IMR-90 (cell line): ENCODE results near the gene NEU1. TPM values are rescaled to one million over a fixed set of nuclear protein-coding genes. Genes with fewer than 3 reads are reported as not detected.

Source experiments
- ATAC-seq: fragments of 200-7000 bp; cut with Tn5 transposase; 2 replicates; pipeline ENCODE4 v1.9.1; 2020; ENCODE audit warnings: low read depth, mild to moderate bottlenecking, moderate library complexity
- BruUV-seq: library from RNA; stranded (reverse); fragments of 400-500 nt; replicated peaks from 2 replicates; lab custom pipeline; 2021; lab: Mats Ljungman, UMichigan
- CTCF ChIA-PET: fragments of 300-600 bp; formaldehyde crosslinking; extraction: SDS; loops from one replicate; lab custom pipeline; 2021; ENCODE audit warnings: antibody characterized with exemption; lab: Yijun Ruan, JAX
- POLR2A ChIA-PET: fragments of 300-600 bp; sonication (Branson Sonifier 250); formaldehyde crosslinking; loops from one replicate; lab custom pipeline; 2022; ENCODE audit warnings: antibody characterized with exemption; ENCODE audit not compliant: unreplicated experiment; lab: Charles Lee
- DNase-seq: peaks from one replicate; pipeline ENCODE4 v3.0.0; 2013
- H2AFZ ChIP-seq: replicated peaks from 2 replicates; pipeline ENCODE3; 2013; ENCODE audit warnings: low read length, mild to moderate bottlenecking; ENCODE audit not compliant: poor library complexity
- H2AK5ac ChIP-seq: 2 replicates; pipeline ENCODE4 v1.6.1; 2013; ENCODE audit warnings: low read depth, low read length, inconsistent platforms
- H2AK9ac ChIP-seq: replicated peaks from 2 replicates; pipeline ENCODE3; 2013; ENCODE audit warnings: mild to moderate bottlenecking, low read depth, low read length, moderate library complexity; ENCODE audit not compliant: poor library complexity
- H2BK120ac ChIP-seq: 2 replicates; pipeline ENCODE4 v1.6.1; 2013; ENCODE audit warnings: low read depth, low read length, inconsistent platforms
- H2BK15ac ChIP-seq: 3 replicates; pipeline ENCODE4 v1.6.1; 2013; ENCODE audit warnings: low read depth, low read length, inconsistent platforms
- H2BK20ac ChIP-seq: 2 replicates; pipeline ENCODE4 v1.6.1; 2013; ENCODE audit warnings: low read depth, mild to moderate bottlenecking, inconsistent platforms, low read length, moderate library complexity
- H2BK5ac ChIP-seq: 2 replicates; pipeline ENCODE4 v1.6.1; 2013; ENCODE audit warnings: mild to moderate bottlenecking, low read depth, low read length, inconsistent platforms; ENCODE audit not compliant: poor library complexity, severe bottlenecking
- H3K14ac ChIP-seq: replicated peaks from 2 replicates; pipeline ENCODE4 v1.6.1; 2013; ENCODE audit warnings: low read depth, low read length, inconsistent platforms
- H3K18ac ChIP-seq: 2 replicates; pipeline ENCODE4 v1.6.1; 2013; ENCODE audit warnings: low read depth, low read length, control low read depth
- H3K23ac ChIP-seq: 2 replicates; pipeline ENCODE4 v1.6.1; 2013; ENCODE audit warnings: low read depth, low read length, inconsistent platforms
- H3K27ac ChIP-seq: 2 replicates; pipeline ENCODE4 v1.5.1; 2013; ENCODE audit warnings: mild to moderate bottlenecking, control low read depth, low read length; ENCODE audit not compliant: insufficient read depth
- H3K27me3 ChIP-seq: 2 replicates; pipeline ENCODE4 v1.6.1; 2013; ENCODE audit warnings: low read length; ENCODE audit not compliant: control insufficient read depth, insufficient read depth
- H3K36me3 ChIP-seq: 2 replicates; pipeline ENCODE4 v1.6.1; 2013; ENCODE audit warnings: low read length, mixed read lengths; ENCODE audit not compliant: control insufficient read depth, insufficient read depth
- H3K4ac ChIP-seq: 2 replicates; pipeline ENCODE4 v1.6.1; 2013; ENCODE audit warnings: low read depth, low read length, inconsistent platforms
- H3K4me1 ChIP-seq: 2 replicates; pipeline ENCODE4 v1.6.1; 2013; ENCODE audit warnings: low read length, mixed read lengths; ENCODE audit not compliant: control insufficient read depth, insufficient read depth
- H3K4me2 ChIP-seq: 2 replicates; pipeline ENCODE4 v1.6.1; 2013; ENCODE audit warnings: low read depth, mild to moderate bottlenecking, control low read depth, low read length, moderate library complexity
- H3K4me3 ChIP-seq: 2 replicates; pipeline ENCODE4 v1.5.1; 2013; ENCODE audit warnings: low read depth, mild to moderate bottlenecking, control low read depth, low read length, moderate library complexity; ENCODE audit not compliant: insufficient read depth
- H3K56ac ChIP-seq: 2 replicates; pipeline ENCODE4 v1.6.1; 2013; ENCODE audit warnings: low read length, inconsistent platforms; ENCODE audit not compliant: insufficient read depth; ENCODE audit errors: extremely low read depth
- H3K79me1 ChIP-seq, 2 experiments: 2 replicates each; pipeline ENCODE4 v1.6.1; 2013; ENCODE audit warnings: low read length in 2 of 2, inconsistent platforms in 1 of 2, low read depth in 1 of 2
- H3K9ac ChIP-seq: 2 replicates; pipeline ENCODE4 v1.6.1; 2013; ENCODE audit warnings: low read depth, low read length, control low read depth
- H3K9me1 ChIP-seq: 2 replicates; pipeline ENCODE4 v1.6.1; 2013; ENCODE audit warnings: low read length, inconsistent platforms; ENCODE audit not compliant: insufficient read depth
- H3K9me3 ChIP-seq: 2 replicates; pipeline ENCODE4 v1.6.1; 2013; ENCODE audit warnings: low read length; ENCODE audit not compliant: control insufficient read depth, insufficient read depth
- H4K20me1 ChIP-seq: 2 replicates; pipeline ENCODE4 v1.6.1; 2013; ENCODE audit warnings: low read length, inconsistent platforms; ENCODE audit not compliant: insufficient read depth
- H4K5ac ChIP-seq: 2 replicates; pipeline ENCODE4 v1.6.1; 2013; ENCODE audit warnings: mild to moderate bottlenecking, low read depth, low read length, control low read depth
- H4K8ac ChIP-seq, 2 experiments: 2 replicates each; pipeline ENCODE4 v1.6.1; 2013; ENCODE audit warnings: low read depth in 2 of 2, low read length in 2 of 2, control low read depth in 1 of 2, inconsistent platforms in 1 of 2
- H4K91ac ChIP-seq: 2 replicates; pipeline ENCODE4 v1.6.1; 2013; ENCODE audit warnings: low read depth, low read length, inconsistent platforms; ENCODE audit not compliant: insufficient read depth
- BHLHE40 ChIP-seq: fragments of 150-350 bp; IDR thresholded peaks from 2 replicates; pipeline ENCODE4 v1.6.1; 2016; ENCODE audit warnings: mild to moderate bottlenecking, low read depth, low read length
- CEBPB ChIP-seq: IDR thresholded peaks from 2 replicates; pipeline ENCODE4 v1.6.1; 2012; ENCODE audit warnings: low read depth, low read length, improper control_type of control experiment
- CHD1 ChIP-seq: IDR thresholded peaks from 2 replicates; pipeline ENCODE4 v1.6.1; 2012; ENCODE audit warnings: low read depth, low read length, improper control_type of control experiment
- FOS ChIP-seq: fragments of 150-350 bp; IDR thresholded peaks from 2 replicates; pipeline ENCODE4 v1.6.1; 2016; ENCODE audit warnings: low read depth, low read length
- MAFK ChIP-seq: IDR thresholded peaks from 2 replicates; pipeline ENCODE4 v1.6.1; 2012; ENCODE audit warnings: low read depth, low read length, improper control_type of control experiment
- MAZ ChIP-seq: IDR thresholded peaks from 2 replicates; pipeline ENCODE4 v1.6.1; 2012; ENCODE audit warnings: low read depth, mild to moderate bottlenecking, low read length, improper control_type of control experiment, moderate library complexity, borderline replicate concordance
- MXI1 ChIP-seq: IDR thresholded peaks from 2 replicates; pipeline ENCODE4 v1.6.1; 2012; ENCODE audit warnings: low read depth, mild to moderate bottlenecking, low read length, moderate library complexity, borderline replicate concordance
- NFE2L2 ChIP-seq: fragments of 150-350 bp; IDR thresholded peaks from 2 replicates; pipeline ENCODE4 v1.6.1; 2016; ENCODE audit warnings: low read depth, mild to moderate bottlenecking, low read length
- POLR2A ChIP-seq: IDR thresholded peaks from 2 replicates; pipeline ENCODE4 v1.6.1; 2012; ENCODE audit warnings: mild to moderate bottlenecking, low read depth, low read length
- RAD21 ChIP-seq: IDR thresholded peaks from 2 replicates; pipeline ENCODE4 v1.6.1; 2012; ENCODE audit warnings: low read length, improper control_type of control experiment
- RCOR1 ChIP-seq: IDR thresholded peaks from 2 replicates; pipeline ENCODE4 v1.6.1; 2012; ENCODE audit warnings: mild to moderate bottlenecking, low read length, improper control_type of control experiment; ENCODE audit not compliant: insufficient replicate concordance
- RFX5 ChIP-seq: IDR thresholded peaks from 2 replicates; pipeline ENCODE4 v1.8.0; 2012; ENCODE audit warnings: low read depth, mild to moderate bottlenecking, low read length, moderate library complexity
- SMC3 ChIP-seq: fragments of 150-350 bp; IDR thresholded peaks from 2 replicates; pipeline ENCODE4 v1.6.1; 2016; ENCODE audit warnings: low read depth, mild to moderate bottlenecking, antibody characterized with exemption, low read length, moderate library complexity
- WGBS, 2 experiments: methylation state at CpG; one replicate each; pipeline versions ENCODE4 v1.1.5 to v1.1.7; 2013; ENCODE audit warnings: missing lambda C conversion rate in 2 of 2; ENCODE audit not compliant: insufficient read length in 1 of 2; ENCODE audit errors: extremely low coverage in 2 of 2; 5-methylcytosine and 5-hydroxymethylcytosine counted together
- dilution Hi-C: fragments of 300-500 bp; cut with HindIII; formaldehyde crosslinking; loops from one replicate; pipeline ENCODE4 v1.14.3; 2018; ENCODE audit warnings: low sequenced_read_pairs; ENCODE audit not compliant: unreplicated experiment
- in situ Hi-C: fragments of 300-500 bp; cut with MboI; formaldehyde crosslinking; loops from 3 replicates; pipeline ENCODE4 v1.14.3; 2019; ENCODE audit warnings: low sequenced_read_pairs, inconsistent platforms, mixed read lengths
- intact Hi-C: fragments of 100-400 bp; cut with micrococcal nuclease; formaldehyde crosslinking; loops from 2 replicates; pipeline ENCODE4 v1.10.0; 2022
- polyA plus RNA-seq, 3 experiments: library from polyadenylated mRNA; depleted of rRNA; stranded (reverse); fragments of >200 nt; gene quantifications; 2 replicates each; pipeline ENCODE4 v1.2.3, GENCODE V29; 2012; ENCODE audit warnings: low replicate concordance in 1 of 3
- total RNA-seq: library from RNA; depleted of rRNA; stranded (reverse); fragments of >200 nt; gene quantifications from 2 replicates; pipeline ENCODE4 v1.2.3, GENCODE V29; 2012
- TF ChIP-seq, protein P1 (sequence below): fragments of 150-350 bp; IDR thresholded peaks from 2 replicates; pipeline ENCODE4 v1.6.1; 2016; ENCODE audit warnings: low read depth, mild to moderate bottlenecking, low read length, moderate library complexity, borderline replicate concordance
- TF ChIP-seq, protein P2 (sequence below): conservative IDR thresholded peaks from 2 replicates; pipeline ENCODE4 v1.5.1; 2012; ENCODE audit warnings: mild to moderate bottlenecking, low read depth, low read length, improper control_type of control experiment
- TF ChIP-seq, protein P3 (sequence below): fragments of 150-350 bp; IDR thresholded peaks from 2 replicates; pipeline ENCODE4 v1.6.1; 2017; ENCODE audit warnings: mild to moderate bottlenecking, antibody characterized with exemption, low read length, low read depth

The NEU1 gene
- total and polyA plus RNA-seq, 2 of the 4 experiments (the other 2 are of a cell fraction), result 28.5 to 36.2 TPM

DNA sequence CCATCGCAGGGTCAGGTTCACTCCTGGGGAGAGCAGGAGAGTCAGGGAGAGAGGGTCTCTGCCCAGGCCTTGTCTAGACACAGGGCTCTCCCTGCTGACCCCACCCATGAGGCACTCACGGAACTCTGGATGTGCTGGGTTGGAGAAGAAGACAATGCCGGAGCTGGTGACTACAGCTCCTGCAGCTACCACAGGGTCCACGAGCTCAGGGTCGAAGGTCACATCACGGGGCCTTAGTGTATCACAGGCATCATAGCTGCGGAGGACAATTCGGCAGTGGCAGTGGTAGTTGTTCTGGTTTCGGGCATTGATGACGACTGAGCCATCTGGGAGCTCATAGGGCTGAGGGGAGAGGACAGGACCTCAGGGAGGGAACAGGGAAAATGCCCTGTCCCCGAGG, 2.7 kb downstream of the NEU1 start:
- Histone ChIP-seq H2BK15ac (no peak overlapping the region), H4K8ac (no peak overlapping the region), H3K4ac (no peak overlapping the region), H2AK9ac (no peak overlapping the region), H3K36me3 (peaks cover 23% of the 10 kb centered on the region), H3K4me1 (peaks cover 4% of the 10 kb centered on the region), H4K91ac (no peak overlapping the region), H2AK5ac (no peak overlapping the region), H3K18ac (no peak overlapping the region), H3K4me2 (no peak overlapping the region), H2BK20ac (no peak overlapping the region), H3K14ac (no peak overlapping the region), H2BK5ac (no peak overlapping the region), H3K79me1 (peaks cover 7 to 20% of the 10 kb centered on the region in 2 experiments; a peak in 2 of 4 replicates), H3K9me1 (peaks cover 2% of the 10 kb centered on the region; the same call in 1 of the 2 replicates), H3K9ac (no peak overlapping the region), H2BK120ac (no peak overlapping the region), H3K23ac (no peak overlapping the region), H4K20me1 (no peaks in the 10 kb centered on the region), H3K27ac (no peak overlapping the region), H3K27me3 (no peaks in the 10 kb centered on the region), H3K9me3 (no peaks in the 10 kb centered on the region), H3K56ac (no peak overlapping the region), H4K5ac (no peak overlapping the region), H2AFZ (no peak overlapping the region), H3K4me3 (no peak overlapping the region)
- dilution Hi-C loops, result no loop called here
- CTCF ChIA-PET, result no interaction called here
- in situ Hi-C loops, result no loop called here
- intact Hi-C loops, result no loop called here
- no TSS peak for BruUV-seq
- WGBS, 2 experiments, result 91% methylated on average over 9 of the region's 11 CpGs; no CpG with 5 or more reads in 1 of the 2 experiments
- no peak for ATAC-seq
- no peak for DNase-seq
- no peak for TF ChIP-seq CEBPB
- no peak for TF ChIP-seq POLR2A
- TF ChIP-seq FOS, result no peak
- TF ChIP-seq MAFK, result no peak
- no peak for TF ChIP-seq RCOR1
- no peak for TF ChIP-seq SMC3
- no peak for TF ChIP-seq MAZ
- TF ChIP-seq NFE2L2, result no peak
- TF ChIP-seq BHLHE40, result no peak
- TF ChIP-seq RFX5, result no peak
- no peak for TF ChIP-seq RAD21
- no peak for TF ChIP-seq CHD1
- no peak for TF ChIP-seq MXI1
- TF ChIP-seq, protein P1, sequence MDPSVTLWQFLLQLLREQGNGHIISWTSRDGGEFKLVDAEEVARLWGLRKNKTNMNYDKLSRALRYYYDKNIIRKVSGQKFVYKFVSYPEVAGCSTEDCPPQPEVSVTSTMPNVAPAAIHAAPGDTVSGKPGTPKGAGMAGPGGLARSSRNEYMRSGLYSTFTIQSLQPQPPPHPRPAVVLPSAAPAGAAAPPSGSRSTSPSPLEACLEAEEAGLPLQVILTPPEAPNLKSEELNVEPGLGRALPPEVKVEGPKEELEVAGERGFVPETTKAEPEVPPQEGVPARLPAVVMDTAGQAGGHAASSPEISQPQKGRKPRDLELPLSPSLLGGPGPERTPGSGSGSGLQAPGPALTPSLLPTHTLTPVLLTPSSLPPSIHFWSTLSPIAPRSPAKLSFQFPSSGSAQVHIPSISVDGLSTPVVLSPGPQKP, result no peak
- TF ChIP-seq, protein P2, sequence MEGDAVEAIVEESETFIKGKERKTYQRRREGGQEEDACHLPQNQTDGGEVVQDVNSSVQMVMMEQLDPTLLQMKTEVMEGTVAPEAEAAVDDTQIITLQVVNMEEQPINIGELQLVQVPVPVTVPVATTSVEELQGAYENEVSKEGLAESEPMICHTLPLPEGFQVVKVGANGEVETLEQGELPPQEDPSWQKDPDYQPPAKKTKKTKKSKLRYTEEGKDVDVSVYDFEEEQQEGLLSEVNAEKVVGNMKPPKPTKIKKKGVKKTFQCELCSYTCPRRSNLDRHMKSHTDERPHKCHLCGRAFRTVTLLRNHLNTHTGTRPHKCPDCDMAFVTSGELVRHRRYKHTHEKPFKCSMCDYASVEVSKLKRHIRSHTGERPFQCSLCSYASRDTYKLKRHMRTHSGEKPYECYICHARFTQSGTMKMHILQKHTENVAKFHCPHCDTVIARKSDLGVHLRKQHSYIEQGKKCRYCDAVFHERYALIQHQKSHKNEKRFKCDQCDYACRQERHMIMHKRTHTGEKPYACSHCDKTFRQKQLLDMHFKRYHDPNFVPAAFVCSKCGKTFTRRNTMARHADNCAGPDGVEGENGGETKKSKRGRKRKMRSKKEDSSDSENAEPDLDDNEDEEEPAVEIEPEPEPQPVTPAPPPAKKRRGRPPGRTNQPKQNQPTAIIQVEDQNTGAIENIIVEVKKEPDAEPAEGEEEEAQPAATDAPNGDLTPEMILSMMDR, result no peak
- TF ChIP-seq, protein P3, sequence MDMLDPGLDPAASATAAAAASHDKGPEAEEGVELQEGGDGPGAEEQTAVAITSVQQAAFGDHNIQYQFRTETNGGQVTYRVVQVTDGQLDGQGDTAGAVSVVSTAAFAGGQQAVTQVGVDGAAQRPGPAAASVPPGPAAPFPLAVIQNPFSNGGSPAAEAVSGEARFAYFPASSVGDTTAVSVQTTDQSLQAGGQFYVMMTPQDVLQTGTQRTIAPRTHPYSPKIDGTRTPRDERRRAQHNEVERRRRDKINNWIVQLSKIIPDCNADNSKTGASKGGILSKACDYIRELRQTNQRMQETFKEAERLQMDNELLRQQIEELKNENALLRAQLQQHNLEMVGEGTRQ, result no peak
- POLR2A ChIA-PET, result no interaction called here
